Spleen (tissue), 7 donors: Measurements from ENCODE around the gene ZNF653.

Experiments
- POLR2A ChIP-seq, 3 donors: fragments of 450-650 bp; IDR thresholded peaks; one replicate each; pipeline ENCODE4 v1.5.1; 2017; ENCODE audit warnings: antibody characterized with exemption in 3 of 3, mild to moderate bottlenecking in 1 of 3
- POLR2AphosphoS5 ChIP-seq, 3 donors: sonication (generic); formaldehyde crosslinking; IDR thresholded peaks; one replicate each; pipeline ENCODE4 v1.5.1; 2017; ENCODE audit warnings: antibody characterized with exemption in 3 of 3
- TF ChIP-seq, protein P1 (sequence below), 11 experiments: fragments of 200-600 bp in 7 of 11; fragments of 450-650 bp in 4 of 11; sonication (generic) in 4 of 11; IDR thresholded peaks in 8 of 11; conservative IDR thresholded peaks in 3 of 11; 1 replicate in 7 of 11; 2 replicates in 4 of 11; pipeline versions ENCODE4 v1.4.0 to v1.8.0; 2016 to 2021; ENCODE audit warnings: antibody characterized with exemption in 11 of 11, inconsistent platforms in 4 of 11, mild to moderate bottlenecking in 1 of 11
- donor health status: DM: no; HTN: no; CAD: no; lungs with moderate emphysema.
- donor health status: DM: no; HTN: no; CAD: no.
- donor health status: DM: no; HTN: no; CAD: no.

DNA sequence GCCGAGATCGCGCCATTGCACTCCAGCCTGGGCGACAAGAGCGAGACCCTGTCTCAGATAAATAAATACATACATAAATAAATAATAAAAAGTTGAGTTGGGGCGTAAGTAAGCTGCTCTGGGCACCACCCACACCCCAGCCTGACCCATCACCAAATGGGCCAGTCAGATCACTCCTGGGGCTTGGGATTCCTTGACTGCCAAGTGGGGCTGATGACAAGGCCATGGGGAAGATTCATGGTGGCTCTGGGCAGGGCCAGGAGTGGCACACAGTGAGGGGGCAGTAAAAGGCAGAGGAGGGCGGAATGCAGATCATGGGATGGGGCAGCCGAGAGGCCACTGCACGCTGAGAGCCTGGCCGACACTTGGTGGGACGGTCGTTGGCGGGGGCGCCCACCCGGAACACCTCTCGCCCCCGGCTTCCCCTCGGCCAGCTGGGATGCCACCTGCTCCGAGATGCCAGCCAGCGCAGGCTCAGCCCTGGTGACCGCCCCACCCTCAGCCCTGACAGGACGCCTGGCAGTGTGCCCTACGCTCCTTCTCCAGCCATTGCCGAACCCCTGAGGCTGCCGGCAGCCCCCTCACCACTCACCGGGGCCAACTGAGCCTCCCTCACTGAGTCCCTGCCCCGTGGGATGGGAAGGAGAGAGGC, 10.9 kb downstream of the ZNF653 start:
- TF ChIP-seq, protein P1, sequence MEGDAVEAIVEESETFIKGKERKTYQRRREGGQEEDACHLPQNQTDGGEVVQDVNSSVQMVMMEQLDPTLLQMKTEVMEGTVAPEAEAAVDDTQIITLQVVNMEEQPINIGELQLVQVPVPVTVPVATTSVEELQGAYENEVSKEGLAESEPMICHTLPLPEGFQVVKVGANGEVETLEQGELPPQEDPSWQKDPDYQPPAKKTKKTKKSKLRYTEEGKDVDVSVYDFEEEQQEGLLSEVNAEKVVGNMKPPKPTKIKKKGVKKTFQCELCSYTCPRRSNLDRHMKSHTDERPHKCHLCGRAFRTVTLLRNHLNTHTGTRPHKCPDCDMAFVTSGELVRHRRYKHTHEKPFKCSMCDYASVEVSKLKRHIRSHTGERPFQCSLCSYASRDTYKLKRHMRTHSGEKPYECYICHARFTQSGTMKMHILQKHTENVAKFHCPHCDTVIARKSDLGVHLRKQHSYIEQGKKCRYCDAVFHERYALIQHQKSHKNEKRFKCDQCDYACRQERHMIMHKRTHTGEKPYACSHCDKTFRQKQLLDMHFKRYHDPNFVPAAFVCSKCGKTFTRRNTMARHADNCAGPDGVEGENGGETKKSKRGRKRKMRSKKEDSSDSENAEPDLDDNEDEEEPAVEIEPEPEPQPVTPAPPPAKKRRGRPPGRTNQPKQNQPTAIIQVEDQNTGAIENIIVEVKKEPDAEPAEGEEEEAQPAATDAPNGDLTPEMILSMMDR (IDR thresholded peaks at IDR 0.05 in 8 of 11, conservative IDR thresholded peaks at IDR 0.05 in 3 of 11), result no peak
- TF ChIP-seq POLR2A (IDR thresholded peaks at IDR 0.05) (no peak), POLR2AphosphoS5 (IDR thresholded peaks at IDR 0.05) (no peak)
